Urothelium cell line (cell line): ENCODE results near the gene DBH.

Experiments
- DNase-seq: peaks from one replicate; pipeline ENCODE4 v3.0.0; 2011; ENCODE audit warnings: low spot score, mixed read lengths
- FAIRE-seq: peaks from 2 replicates; lab custom pipeline; 2011; peaks lifted over from hg19 to GRCh38; lab: Jason Lieb, UNC

DBH gene

DNA sequence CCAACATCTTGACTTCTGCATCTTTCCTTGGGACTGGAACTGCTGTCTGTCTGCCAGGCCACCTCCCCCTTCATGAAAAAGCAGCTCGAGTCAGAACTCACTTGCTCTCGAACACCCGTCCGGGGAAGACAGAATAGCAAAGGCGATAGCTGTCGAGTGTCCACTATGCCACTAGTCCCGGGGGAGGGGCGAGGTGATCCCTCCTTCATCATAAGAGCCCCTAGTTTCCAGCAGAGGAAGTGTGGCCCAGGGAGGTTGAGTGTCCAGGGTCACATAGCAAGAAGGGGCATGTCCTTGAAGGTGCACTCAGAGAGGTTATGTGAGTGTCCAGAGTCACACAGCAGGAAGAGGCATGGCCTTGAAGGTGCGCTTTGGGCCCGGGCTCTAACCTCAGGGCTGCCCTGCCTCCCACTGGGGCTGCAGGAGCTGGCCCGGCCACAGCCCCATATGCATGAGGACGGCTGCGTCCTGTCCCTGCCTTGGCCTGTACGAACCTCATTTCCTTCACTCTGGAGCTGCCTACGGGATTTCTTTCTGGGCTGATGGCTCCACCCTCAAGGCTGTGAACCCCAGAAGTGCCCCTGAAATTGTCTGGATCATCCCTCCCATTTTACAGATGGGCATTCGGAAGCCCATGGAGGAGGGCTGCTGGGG, 6.7 kb downstream of the DBH start:
- FAIRE-seq (no peak), DNase-seq (no peak)

- FAIRE-seq (no peak), DNase-seq (no peak)
Observed at GRCh38 chr9:133643362-133643755, 7.2 kb downstream of the DBH start.

DNA sequence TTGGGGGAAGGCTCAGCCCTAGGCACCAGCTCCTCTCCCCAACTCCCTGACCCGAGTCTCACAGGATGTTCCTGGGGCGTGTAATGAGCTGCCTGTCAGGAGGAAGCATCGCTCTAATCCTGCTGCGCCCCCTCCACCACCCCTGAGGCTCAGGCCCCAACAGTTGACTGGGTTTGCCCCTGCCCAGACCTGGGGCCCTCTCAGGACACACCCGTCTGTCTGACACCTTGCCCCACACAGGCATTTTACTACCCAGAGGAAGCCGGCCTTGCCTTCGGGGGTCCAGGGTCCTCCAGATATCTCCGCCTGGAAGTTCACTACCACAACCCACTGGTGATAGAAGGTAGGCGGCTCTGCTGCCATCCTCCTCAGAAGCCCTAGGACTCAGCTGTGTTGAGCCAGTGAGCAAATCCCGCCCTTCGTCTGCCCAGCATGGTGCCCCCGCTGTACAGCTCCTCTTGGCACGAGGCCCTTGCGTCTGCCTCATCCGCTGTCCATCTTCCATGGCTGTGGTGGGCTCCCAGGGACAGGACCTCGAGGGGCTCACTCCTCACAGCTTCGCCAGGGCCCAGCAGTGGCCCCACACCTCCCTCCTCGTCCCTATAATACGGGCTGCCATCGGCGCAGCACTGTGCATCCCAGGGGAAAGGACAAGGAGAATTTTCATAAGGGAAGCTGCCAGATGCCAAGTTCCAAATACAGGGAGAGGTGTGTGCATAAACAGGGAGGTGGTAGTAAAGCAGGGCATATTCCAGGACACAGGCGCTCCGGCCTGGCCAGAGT, 8.0 kb downstream of the DBH start:
- FAIRE-seq = no peak
- no peak for DNase-seq

DNA sequence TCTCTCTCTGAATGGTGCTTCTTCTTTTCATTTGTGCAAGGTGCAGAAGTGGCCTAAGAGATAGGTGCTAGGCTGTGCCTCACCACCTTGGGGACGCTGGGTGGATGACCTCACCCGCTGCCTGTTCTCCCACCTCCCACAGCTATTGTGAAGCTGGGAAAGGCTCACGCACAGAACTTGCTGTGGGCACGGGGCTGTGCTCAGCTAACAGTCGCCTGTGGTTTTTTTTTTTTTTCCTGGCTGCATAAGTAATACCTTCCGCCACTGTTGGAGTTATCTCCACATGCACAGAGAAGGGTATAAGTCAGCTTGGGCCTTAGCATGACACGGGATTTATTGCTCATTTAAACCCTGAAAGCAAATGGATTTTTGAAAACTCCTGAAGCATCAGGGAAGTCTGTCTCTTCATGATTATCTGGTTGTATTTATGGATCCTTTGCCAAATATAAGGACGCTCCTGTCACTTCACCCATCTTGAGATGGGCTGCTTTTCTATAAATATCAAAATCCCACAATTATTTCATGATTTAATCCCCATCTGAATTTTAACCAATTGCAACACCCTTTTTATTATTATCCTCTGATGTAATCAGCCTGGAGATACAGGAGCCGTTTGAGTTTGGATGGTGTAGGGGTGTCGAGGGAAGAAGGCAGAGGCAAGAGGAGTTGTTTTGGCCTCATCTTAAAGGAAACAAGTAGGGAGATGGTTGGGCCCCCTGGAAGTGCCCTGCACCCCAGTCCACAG, 9.0 kb downstream of the DBH start:
- DNase-seq (no peak), FAIRE-seq (no peak)

DNA sequence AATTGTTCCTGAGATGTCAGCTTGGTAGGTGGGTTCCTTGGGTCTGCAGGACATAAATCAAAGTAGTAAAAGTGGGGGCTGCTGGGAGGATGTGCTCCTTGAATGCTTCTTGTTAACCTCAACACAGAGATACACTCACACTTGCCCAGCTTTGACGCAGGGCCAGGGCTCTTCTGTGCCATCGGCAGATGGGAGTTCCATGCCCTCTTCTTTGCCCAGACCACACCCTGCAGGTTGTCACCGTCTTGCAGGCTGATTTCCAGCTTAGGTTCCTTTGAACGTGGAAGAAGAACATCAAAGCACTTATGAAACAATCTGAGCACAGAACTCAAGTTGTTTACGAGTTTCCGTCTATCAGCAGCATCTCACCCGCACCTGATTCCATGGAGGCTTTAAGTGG, 11.0 kb downstream of the DBH start:
- DNase-seq (no peak), FAIRE-seq (no peak)

DNA sequence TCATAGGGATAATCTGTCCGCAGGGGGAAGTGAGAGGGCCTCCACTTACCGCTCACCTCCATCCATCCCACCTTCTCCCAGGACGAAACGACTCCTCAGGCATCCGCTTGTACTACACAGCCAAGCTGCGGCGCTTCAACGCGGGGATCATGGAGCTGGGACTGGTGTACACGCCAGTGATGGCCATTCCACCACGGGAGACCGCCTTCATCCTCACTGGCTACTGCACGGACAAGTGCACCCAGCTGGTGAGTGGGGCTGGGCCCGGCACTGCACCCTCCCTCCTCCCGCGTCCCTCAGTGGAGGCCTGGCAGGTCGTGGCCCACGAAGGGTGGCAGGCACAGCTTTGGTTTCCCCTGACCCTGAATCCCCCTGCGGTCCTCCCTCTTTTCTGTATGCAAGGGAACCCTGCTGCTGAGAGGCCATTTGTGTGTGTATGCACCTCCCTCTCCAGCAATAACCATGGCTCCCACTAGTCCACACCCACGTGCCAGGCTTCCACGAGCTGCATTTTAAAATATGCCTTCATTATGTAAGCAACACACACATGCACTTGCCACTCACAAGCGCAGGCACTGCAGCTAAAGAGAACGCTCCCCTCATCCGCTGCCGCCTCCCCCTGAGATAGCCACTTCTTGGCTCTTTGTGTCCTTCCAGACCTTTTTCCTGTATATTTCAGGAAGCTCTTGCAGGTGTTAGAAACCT, 11.8 kb downstream of the DBH start:
- FAIRE-seq (no peak), DNase-seq (no peak)

DNA sequence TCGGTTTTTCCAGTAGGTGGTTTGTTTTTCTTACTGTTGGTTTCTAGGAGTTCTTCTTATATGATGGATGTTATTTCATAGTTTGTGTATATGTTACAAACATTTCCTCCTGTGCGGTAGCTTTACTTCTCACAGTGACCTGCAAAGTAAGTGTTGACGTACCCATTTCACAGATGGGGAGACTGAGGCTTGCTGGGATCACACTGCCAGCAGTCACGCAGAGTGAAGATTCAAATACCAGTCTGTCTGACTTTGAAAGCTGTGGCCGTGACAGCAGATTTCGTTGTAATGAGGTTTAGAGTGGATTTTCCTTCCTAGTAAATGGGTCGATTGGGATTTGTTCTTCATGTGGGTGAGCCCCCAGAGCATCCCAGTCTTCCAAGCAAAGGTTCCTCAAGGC, 13.0 kb downstream of the DBH start:
- FAIRE-seq = no peak
- no peak for DNase-seq

DNA sequence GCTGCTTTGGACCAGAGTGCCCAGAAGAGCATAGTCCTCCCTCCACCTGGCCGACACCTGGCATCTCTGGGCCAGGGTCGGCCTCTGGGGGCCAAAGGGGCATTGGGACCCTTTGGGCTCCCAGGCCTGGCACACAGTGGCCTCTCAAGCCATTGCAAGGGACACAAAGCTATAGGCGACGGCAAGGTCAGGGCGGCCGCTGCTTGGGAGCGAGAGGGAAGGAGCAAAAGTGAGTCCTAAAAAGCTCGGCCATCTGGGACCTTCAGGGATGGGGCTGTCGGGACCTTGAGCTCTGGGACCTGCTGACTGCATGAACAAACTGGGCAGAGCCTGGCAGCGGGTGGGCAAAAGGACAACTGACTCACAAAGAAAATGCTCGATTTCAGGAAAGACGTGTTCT, 13.9 kb downstream of the DBH start:
- FAIRE-seq (no peak), DNase-seq (no peak)

DNA sequence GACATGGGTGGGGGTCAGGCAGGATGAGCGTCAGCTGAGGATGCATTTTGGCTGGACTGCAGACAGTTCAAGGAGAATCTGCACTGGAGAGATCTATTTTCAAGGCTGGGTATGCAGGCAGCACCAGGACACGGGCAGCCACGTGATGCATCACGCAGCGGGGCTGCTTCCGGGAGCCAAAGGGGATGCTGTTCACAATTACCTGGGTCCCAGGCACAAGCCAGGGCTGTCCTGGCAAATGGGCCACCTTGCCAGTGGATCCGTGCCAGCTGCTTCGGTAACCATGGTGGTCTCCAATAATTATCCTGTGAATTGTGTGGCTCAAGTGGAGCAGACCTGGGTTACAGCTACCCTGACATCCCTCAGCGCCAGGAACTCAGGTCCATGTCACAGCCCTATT, 17.5 kb downstream of the DBH start:
- no peak for FAIRE-seq

DNA sequence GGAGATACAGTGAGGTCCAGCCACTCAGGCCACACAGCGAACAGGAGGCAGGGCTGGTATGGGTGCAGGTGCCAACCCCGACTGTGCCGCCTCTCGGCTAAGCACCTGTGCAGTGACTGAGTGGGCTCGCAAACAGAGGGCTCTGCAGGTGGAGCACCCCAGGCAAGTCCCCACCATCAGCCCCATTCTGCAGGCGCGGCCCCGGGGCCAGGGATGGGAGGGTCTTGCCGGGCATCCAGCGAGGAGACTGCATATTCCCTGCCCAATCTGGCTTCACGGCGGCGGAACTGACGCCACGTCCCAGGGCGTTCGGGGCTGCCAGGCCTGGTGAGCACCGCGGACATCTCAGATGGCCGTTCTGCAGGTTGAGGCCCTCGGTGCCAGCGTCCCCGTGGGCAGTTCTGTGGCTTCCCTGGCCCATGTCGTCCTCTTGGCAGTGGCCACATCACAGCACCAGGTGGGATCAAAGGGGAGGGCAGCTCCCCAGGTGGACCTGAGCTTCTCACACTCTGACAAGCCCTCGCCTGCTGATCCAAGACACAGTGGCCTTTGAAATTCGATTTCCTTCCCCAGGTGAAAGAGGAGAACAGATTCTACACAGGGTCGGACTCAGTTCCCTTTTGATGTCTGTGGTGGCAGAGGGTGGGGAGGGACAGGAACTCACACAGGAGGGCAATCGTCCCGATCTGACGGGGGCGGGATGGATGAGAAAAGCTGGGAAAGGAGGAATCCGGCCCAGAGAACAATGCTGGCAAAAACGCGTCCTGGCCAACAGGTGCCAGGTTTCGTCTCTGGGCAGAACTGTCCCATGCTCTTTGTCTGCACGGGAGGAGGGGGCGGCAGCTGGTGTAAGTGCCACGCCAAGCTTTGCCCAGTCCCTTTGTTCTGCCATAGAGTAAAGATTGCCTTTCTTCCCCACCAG, 18.8 kb downstream of the DBH start:
- FAIRE-seq (no peak), DNase-seq (no peak)

More for the DNA sequence above, 17.5 kb downstream of the DBH start:
- no peak for DNase-seq

- no peak for DNase-seq
- FAIRE-seq = no peak
Observed at GRCh38 chr9:133655701-133656100, 19.5 kb downstream of the DBH start.

- FAIRE-seq = no peak
Observed at GRCh38 chr9:133656211-133657119, 20.3 kb downstream of the DBH start.

GRCh38 chr9:133657120-133657661, 21.0 kb downstream of the DBH start:
- DNase-seq = no peak
- FAIRE-seq = no peak

More at GRCh38 chr9:133656211-133657119, 20.3 kb downstream of the DBH start:
- DNase-seq = no peak

- DNase-seq (peak; percentile 64), FAIRE-seq (peak; percentile 32)
Observed at GRCh38 chr9:133658442-133659431, 22.6 kb downstream of the DBH start.

DNA sequence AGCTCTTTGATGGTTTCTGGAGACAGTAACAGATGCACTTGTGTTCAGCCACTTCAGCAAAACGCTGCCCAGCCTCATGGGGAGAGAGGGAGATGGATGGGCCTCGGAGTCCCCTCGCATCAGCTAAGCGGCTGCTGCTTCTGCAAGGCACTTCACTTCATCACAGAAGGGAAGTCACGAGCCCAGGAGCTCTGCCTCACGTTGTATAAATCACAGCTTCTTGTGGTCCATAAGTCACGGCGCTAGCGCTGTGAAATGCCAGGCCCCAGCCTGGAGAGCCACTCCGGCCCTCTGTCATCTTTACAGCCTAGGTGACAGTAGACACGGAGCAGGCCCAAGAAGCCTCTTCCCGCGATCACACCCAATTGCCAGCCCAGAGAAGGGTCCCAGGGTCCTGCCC, 23.4 kb downstream of the DBH start:
- no peak for FAIRE-seq
- DNase-seq = no peak

- FAIRE-seq = no peak
- no peak for DNase-seq
Observed at GRCh38 chr9:133661846-133662540, 25.8 kb downstream of the DBH start.
